Prostate gland (tissue), 2 donors: ENCODE data around the gene CEBPB. TPM values are rescaled to one million over a fixed set of nuclear protein-coding genes. Genes with fewer than 3 reads are reported as not detected.

Source experiments
- DNase-seq: peaks from one replicate; pipeline ENCODE4 v3.0.0-alpha.2; 2019; ENCODE audit warnings: low spot score
- H3K27ac ChIP-seq, 2 donors: fragments of 200-600 bp; sonication (generic); 2 replicates each; pipeline ENCODE4 v1.5.1; 2017 to 2019
- H3K27me3 ChIP-seq: fragments of 200-600 bp; sonication (generic); replicated peaks from 2 replicates; pipeline ENCODE4 v1.5.1; 2019; ENCODE audit not compliant: insufficient read depth
- H3K36me3 ChIP-seq, 2 donors: fragments of 200-600 bp; sonication (generic); 1 replicate in 1 of 2; 2 replicates in 1 of 2; pipeline versions ENCODE4 v1.5.1 to v1.8.1; 2017 to 2019
- H3K4me1 ChIP-seq: fragments of 200-600 bp; sonication (generic); replicated peaks from 2 replicates; pipeline ENCODE4 v1.5.1; 2019
- H3K4me3 ChIP-seq, 2 donors: fragments of 200-600 bp; sonication (generic); 2 replicates each; pipeline ENCODE4 v1.5.1; 2017 to 2019
- H3K9me3 ChIP-seq: fragments of 200-600 bp; sonication (generic); 2 replicates; pipeline ENCODE4 v1.5.1; 2017
- CTCF ChIP-seq, 4 experiments: fragments of 200-600 bp in 2 of 4; fragments of 450-650 bp in 2 of 4; sonication (generic) in 2 of 4; IDR thresholded peaks; 1 replicate in 3 of 4; 2 replicates in 1 of 4; pipeline ENCODE4 v1.5.1; 2016 to 2019; ENCODE audit warnings: antibody characterized with exemption in 4 of 4, mild to moderate bottlenecking in 2 of 4, moderate library complexity in 2 of 4
- POLR2A ChIP-seq: fragments of 450-650 bp; IDR thresholded peaks from one replicate; pipeline ENCODE4 v1.6.1; 2016; ENCODE audit warnings: antibody characterized with exemption, mild to moderate bottlenecking
- POLR2AphosphoS5 ChIP-seq: sonication (generic); formaldehyde crosslinking; IDR thresholded peaks from one replicate; pipeline ENCODE4 v1.6.1; 2017; ENCODE audit warnings: antibody characterized with exemption
- WGBS: methylation state at CpG from one replicate; pipeline ENCODE4 v1.1.5; 2018; 5-methylcytosine and 5-hydroxymethylcytosine counted together
- intact Hi-C: fragments of 100-400 bp; cut with DNase I; formaldehyde crosslinking; loops from one replicate; pipeline ENCODE4 v1.14.2; 2022
- total RNA-seq, 2 donors: library from RNA; depleted of rRNA; stranded (reverse); fragments of >200 nt; gene quantifications; one replicate each; pipeline ENCODE4 v1.1.0, GENCODE V29; 2016

CEBPB gene
- total RNA-seq, 2 donors from 2014 or later = 72.8 to 77.2 TPM

GRCh38 chr20:50144362-50144761, 46.3 kb upstream of the CEBPB start:
- Histone ChIP-seq H3K36me3 (no peaks in the 10 kb centered on the region), H3K27ac (peak overlapping the region; percentile 67 to 69), H3K4me3 (no peak overlapping the region), H3K9me3 (no peaks in the 10 kb centered on the region), H3K4me1 (peaks cover 32% of the 10 kb centered on the region), H3K27me3 (no peaks in the 10 kb centered on the region)
- peak; percentile 81 for TF ChIP-seq POLR2AphosphoS5
- no peak for TF ChIP-seq CTCF (IDR thresholded peaks at IDR 0.05)
- peak; percentile 20 for TF ChIP-seq POLR2A
- DNase-seq = peak; percentile 67
- 30% methylated on average over 4 of the region's 4 CpGs for WGBS
- intact Hi-C loops = no loop called here

GRCh38 chr20:50145566-50145965, 45.1 kb upstream of the CEBPB start:
- 86% methylated on average over 6 of the region's 6 CpGs for WGBS
- no peaks in the 10 kb centered on the region for H3K36me3 ChIP-seq
- H3K4me3 ChIP-seq = no peak overlapping the region
- intact Hi-C loops = no loop called here
- TF ChIP-seq CTCF (IDR thresholded peaks at IDR 0.05) (no peak), POLR2AphosphoS5 (no peak), POLR2A (no peak)
- no peaks in the 10 kb centered on the region for H3K27me3 ChIP-seq
- no peaks in the 10 kb centered on the region for H3K9me3 ChIP-seq
- no peak for DNase-seq
- H3K4me1 ChIP-seq = peaks cover 43% of the 10 kb centered on the region
- peak overlapping the region in 1 of 2 donors; percentile 77 for H3K27ac ChIP-seq

- no peaks in the 10 kb centered on the region for H3K9me3 ChIP-seq
- 88% methylated on average over 6 of the region's 6 CpGs for WGBS
- H3K4me1 ChIP-seq = peaks cover 48% of the 10 kb centered on the region
Measured at GRCh38 chr20:50146214-50146613, 44.4 kb upstream of the CEBPB start.

GRCh38 chr20:50146732-50147662, 43.6 kb upstream of the CEBPB start:
- Histone ChIP-seq H3K4me1 (peaks cover 42% of the 10 kb centered on the region), H3K27me3 (no peaks in the 10 kb centered on the region), H3K27ac (peak overlapping the region; percentile 73 to 77), H3K9me3 (no peaks in the 10 kb centered on the region), H3K4me3 (peak overlapping the region in 1 of 2 donors; percentile 2), H3K36me3 (no peaks in the 10 kb centered on the region)
- 37% methylated on average over 17 of the region's 17 CpGs for whole genome bisulfite sequencing
- peak; percentile 66 for DNase-seq
- peak; percentile 70 for TF ChIP-seq POLR2AphosphoS5
- no peak for TF ChIP-seq CTCF (IDR thresholded peaks at IDR 0.05)
- peak; percentile 38 for TF ChIP-seq POLR2A
- intact Hi-C loops = no loop called here

More at GRCh38 chr20:50146214-50146613, 44.4 kb upstream of the CEBPB start:
- intact Hi-C loops = no loop called here
- H3K27me3 ChIP-seq = no peaks in the 10 kb centered on the region
- no peak overlapping the region for H3K4me3 ChIP-seq
- no peaks in the 10 kb centered on the region for H3K36me3 ChIP-seq
- TF ChIP-seq POLR2A = no peak
- TF ChIP-seq CTCF (IDR thresholded peaks at IDR 0.05) = no peak
- no peak for TF ChIP-seq POLR2AphosphoS5
- peak overlapping the region; percentile 73 to 77 for H3K27ac ChIP-seq
- DNase-seq = no peak
